ENCODE measurements around the gene TP53BP2. TPM values are rescaled to one million over a fixed set of nuclear protein-coding genes. Genes with fewer than 3 reads are reported as not detected.

The TP53BP2 gene
- total RNA-seq, 4 donors from 2014 or later, result 33.9 to 73.2 (median 52.3) TPM

GRCh38 chr1:223752721-223753515, 92.8 kb downstream of the TP53BP2 start:
- peaks cover 0 to 19% (median 8%) of the 10 kb centered on the region in 4 donors for H3K4me1 ChIP-seq
- WGBS, 2 donors, result 79 to 80% methylated on average over 15 of the region's 15 CpGs
- TF ChIP-seq POLR2A (IDR thresholded peaks at IDR 0.05) (no peak), EP300 (IDR thresholded peaks at IDR 0.05) (no peak), CTCF (IDR thresholded peaks at IDR 0.05) (no peak)
- H3K9me3 ChIP-seq, result no peaks in the 10 kb centered on the region
- peaks cover 0 to 85% (median 19%) of the 10 kb centered on the region in 3 donors for H3K36me3 ChIP-seq
- no peak for DNase-seq (ENCODE audit: low spot score in 2 of 2)
- H3K27me3 ChIP-seq, result no peaks in the 10 kb centered on the region
- H3K4me3 ChIP-seq, result no peak overlapping the region
- no peak overlapping the region for H3K27ac ChIP-seq

GRCh38 chr1:223751696-223752095, 94.1 kb downstream of the TP53BP2 start:
- Histone ChIP-seq H3K9me3 (no peaks in the 10 kb centered on the region), H3K4me3 (no peak overlapping the region), H3K4me1 (peaks cover 0 to 28% (median 10%) of the 10 kb centered on the region in 4 donors), H3K27me3 (no peaks in the 10 kb centered on the region), H3K36me3 (peaks cover 0 to 79% (median 19%) of the 10 kb centered on the region in 3 donors), H3K27ac (no peak overlapping the region)
- TF ChIP-seq POLR2A (IDR thresholded peaks at IDR 0.05), result no peak
- 73 to 88% methylated on average over 4 of the region's 4 CpGs for WGBS, 2 donors
- no peak for DNase-seq (ENCODE audit: low spot score in 2 of 2)

GRCh38 chr1:223750730-223751570, 94.8 kb downstream of the TP53BP2 start:
- Histone ChIP-seq H3K36me3 (peaks cover 0 to 79% (median 19%) of the 10 kb centered on the region in 3 donors), H3K4me1 (peaks cover 0 to 23% (median 10%) of the 10 kb centered on the region in 4 donors), H3K27me3 (no peaks in the 10 kb centered on the region), H3K27ac (peak overlapping the region in 1 of 4 donors; percentile 8), H3K9me3 (no peaks in the 10 kb centered on the region), H3K4me3 (no peak overlapping the region)
- TF ChIP-seq EP300 (IDR thresholded peaks at IDR 0.05) (no peak), POLR2A (IDR thresholded peaks at IDR 0.05) (no peak), CTCF (IDR thresholded peaks at IDR 0.05) (no peak)
- DNase-seq (ENCODE audit: low spot score in 2 of 2), result no peak
- 83 to 88% methylated on average over 13 of the region's 13 CpGs for WGBS, 2 donors

- Histone ChIP-seq H3K4me1 (peaks cover 0 to 26% (median 10%) of the 10 kb centered on the region in 4 donors), H3K36me3 (peaks cover 0 to 79% (median 19%) of the 10 kb centered on the region in 3 donors), H3K27me3 (no peaks in the 10 kb centered on the region), H3K27ac (peak overlapping the region; percentile 43 to 83 (median 76)), H3K4me3 (peak overlapping the region; percentile 38 to 55 (median 42)), H3K9me3 (no peaks in the 10 kb centered on the region)
- DNase-seq (ENCODE audit: low spot score in 2 of 2), result peak; percentile 52 to 56
- WGBS, 2 donors, result 9 to 15% methylated on average over 44 to 61 of the region's 61 CpGs
- TF ChIP-seq POLR2A (IDR thresholded peaks at IDR 0.05), result no peak
- TF ChIP-seq EP300 (IDR thresholded peaks at IDR 0.05), result peak; percentile 44 to 48
- peak; percentile 94 to 96 (median 96) for TF ChIP-seq CTCF (IDR thresholded peaks at IDR 0.05)
Observed at GRCh38 chr1:223748773-223749733, 96.7 kb downstream of the TP53BP2 start.

- Histone ChIP-seq H3K4me3 (peak overlapping the region; percentile 38 to 55 (median 42)), H3K27me3 (no peaks in the 10 kb centered on the region), H3K27ac (peak overlapping the region; percentile 43 to 83 (median 76)), H3K9me3 (no peaks in the 10 kb centered on the region), H3K36me3 (peaks cover 0 to 78% (median 19%) of the 10 kb centered on the region in 3 donors), H3K4me1 (peaks cover 0 to 26% (median 10%) of the 10 kb centered on the region in 4 donors)
- WGBS, 2 donors, result 40 to 43% methylated on average over 17 to 18 of the region's 18 CpGs
- TF ChIP-seq POLR2A (IDR thresholded peaks at IDR 0.05) (no peak), CTCF (IDR thresholded peaks at IDR 0.05) (no peak), EP300 (IDR thresholded peaks at IDR 0.05) (no peak)
- no peak for DNase-seq (ENCODE audit: low spot score in 2 of 2)
Observed at GRCh38 chr1:223748405-223748772, 97.4 kb downstream of the TP53BP2 start.
